NCI-H1048 (cell line): ENCODE results near the gene NOVA1.

Experiments used
- DNase-seq: peaks from one replicate; lab custom pipeline; 2025; lab: John Stamatoyannopoulos, UW

Gene NOVA1

DNA sequence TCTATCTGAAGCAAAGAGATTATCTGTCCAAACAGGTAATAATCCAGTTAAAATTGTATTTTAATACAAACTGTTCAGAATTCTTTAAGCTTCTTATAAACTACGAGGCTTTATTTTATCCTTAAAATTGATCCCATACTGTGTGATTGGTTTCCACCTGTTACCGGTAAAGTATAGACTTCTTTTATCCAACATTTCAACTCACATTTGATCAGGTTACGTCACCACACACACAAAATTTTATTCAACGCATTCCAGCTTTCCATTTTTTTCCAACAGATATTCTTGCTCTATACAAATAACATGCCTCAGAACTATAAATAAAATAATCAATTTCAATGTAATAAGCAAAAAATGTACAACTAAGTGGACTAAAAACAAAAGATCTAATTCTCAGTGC is 4.5 kb downstream of the NOVA1 start:
- no peak for DNase-seq

DNA sequence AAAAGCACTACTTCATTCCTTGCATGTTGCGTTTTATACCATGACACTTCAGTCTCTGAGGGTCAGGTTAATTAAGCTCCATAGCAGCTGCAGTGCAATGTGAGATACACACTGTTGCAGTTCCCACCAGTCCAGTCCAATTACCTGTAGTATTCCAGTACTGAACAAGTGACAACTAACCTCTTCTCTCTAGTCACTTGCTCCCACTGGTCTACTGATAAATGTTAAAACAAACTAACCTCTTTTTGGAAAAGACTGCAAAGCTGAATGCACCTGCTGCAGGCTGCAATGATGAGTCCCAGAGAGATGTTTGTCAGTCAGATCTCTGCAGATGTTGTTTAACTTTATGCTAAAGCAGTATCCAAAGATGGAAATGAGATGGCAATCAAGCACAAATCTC is 7.9 kb downstream of the NOVA1 start:
- DNase-seq = no peak

DNA sequence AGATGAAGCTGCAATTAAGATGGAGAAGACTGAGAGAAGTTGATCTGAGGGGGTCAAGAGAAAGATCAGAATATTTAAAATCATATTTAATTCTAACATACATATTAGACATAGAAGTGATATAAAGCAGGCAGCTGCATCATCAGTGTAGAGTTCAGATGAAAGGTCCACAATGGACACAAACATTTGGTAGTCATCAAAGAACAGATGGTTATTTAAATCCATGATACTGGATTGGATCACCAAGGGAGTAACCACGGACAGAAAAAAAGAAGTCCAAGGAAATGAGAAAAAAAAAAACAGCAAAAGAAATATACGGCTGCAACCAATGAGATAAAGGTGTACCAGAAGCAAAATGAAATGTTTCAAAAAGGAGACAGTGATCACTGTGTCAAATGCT is 20.1 kb downstream of the NOVA1 start:
- DNase-seq = no peak

DNA sequence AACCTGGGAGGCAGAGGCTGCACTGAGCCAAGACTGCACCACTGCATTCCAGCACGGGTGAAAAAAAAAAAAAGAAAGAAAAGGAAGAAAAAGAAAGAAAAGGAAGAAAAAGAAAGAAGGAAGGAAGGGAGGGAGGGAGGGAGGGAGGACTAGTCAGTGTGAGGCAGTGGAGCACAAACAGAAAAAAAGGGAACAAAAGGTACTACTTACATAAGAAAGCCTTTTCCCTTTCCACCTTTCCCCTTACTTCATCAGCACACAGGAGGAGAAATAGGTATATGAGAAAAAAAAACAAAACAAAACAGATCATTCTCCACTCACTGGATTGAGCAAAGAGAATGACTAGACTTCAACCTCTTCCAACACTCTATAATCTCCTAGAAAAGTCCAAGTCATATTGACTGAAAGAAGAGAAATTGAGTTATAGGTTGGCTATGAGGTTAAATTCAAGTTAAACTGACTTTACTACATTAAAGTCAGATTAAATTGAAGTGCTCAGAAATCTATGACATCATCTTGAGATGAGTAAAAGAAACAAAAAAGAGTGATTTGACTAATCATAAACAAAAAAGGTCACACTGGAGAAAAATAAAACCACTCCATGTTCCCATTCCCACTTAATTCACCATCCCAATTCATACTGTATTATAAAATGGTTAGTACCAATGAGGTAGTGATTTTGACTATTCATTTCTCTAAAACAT is 43.6 kb downstream of the NOVA1 start:
- DNase-seq = no peak

DNA sequence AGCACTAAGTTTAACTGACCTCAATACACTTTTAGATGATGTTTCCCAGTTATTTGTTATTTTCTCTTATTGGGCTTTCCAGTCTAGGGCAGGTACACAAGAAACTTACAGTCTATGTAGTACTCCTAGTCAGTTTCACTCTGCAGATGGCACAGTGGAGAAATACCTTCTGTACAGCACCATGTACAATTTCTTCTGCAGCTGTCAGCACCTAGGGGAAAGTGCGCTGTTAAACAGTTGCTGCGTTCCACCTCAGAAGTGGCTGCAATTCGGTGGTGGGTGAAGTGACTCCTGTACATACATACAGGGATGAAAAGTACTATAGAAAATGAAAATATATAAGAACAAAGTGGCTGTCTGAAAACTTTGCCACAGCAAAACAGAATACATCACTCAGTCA is 48.3 kb downstream of the NOVA1 start:
- no peak for DNase-seq

DNA sequence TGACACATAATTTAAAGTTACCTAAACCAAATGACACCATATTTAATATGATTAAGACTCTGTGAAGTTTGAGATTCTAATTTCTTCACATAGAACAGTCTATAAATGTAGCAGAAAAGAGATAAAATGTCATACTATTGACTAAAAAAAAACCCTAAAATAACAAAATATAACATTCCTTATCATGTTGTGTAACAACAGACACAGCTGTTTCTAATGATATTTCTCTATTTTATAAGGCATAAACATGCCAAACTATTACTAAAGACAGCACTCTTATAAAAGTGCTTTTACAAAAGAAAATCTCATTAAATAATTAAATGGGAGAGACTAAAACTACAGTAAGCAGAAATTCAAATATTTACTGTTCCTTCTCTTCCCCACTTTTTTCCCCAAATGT is 49.4 kb downstream of the NOVA1 start:
- DNase-seq = no peak

DNA sequence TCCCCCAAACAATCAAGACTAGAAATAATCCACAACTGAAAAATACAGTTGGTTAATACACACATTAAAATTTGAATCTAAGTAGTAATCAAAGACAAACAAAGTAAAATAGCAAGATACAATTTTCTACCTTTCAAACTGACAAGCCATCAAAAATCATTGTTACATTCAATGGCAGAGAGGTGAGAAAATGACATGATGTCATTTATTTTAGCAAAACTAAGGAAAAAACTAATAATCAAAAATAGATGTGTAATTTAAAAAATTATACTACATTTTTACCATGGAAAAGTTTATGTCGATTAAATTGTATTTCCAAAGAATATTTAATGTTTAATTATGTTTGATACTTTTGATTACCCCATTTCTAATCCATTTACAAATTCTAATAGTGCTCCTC is 59.7 kb downstream of the NOVA1 start:
- no peak for DNase-seq

DNA sequence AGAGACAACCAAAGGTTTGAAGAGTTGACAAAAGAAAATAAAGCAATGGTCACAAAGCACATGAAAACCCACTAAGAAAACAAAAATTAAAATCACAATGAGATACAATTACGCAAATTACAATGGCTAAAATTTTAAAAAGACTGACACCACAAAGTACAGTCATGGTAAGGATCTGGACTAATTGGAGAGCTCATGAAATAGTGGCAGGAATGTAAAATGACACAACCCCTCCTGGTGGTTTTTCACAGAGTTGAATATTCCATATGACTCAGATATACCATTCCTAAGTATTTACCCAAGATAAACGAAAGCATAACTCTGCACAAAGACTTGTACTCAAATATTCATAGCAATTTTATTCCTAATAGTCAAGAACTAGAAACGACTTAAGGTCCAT is 65.9 kb downstream of the NOVA1 start:
- no peak for DNase-seq

DNA sequence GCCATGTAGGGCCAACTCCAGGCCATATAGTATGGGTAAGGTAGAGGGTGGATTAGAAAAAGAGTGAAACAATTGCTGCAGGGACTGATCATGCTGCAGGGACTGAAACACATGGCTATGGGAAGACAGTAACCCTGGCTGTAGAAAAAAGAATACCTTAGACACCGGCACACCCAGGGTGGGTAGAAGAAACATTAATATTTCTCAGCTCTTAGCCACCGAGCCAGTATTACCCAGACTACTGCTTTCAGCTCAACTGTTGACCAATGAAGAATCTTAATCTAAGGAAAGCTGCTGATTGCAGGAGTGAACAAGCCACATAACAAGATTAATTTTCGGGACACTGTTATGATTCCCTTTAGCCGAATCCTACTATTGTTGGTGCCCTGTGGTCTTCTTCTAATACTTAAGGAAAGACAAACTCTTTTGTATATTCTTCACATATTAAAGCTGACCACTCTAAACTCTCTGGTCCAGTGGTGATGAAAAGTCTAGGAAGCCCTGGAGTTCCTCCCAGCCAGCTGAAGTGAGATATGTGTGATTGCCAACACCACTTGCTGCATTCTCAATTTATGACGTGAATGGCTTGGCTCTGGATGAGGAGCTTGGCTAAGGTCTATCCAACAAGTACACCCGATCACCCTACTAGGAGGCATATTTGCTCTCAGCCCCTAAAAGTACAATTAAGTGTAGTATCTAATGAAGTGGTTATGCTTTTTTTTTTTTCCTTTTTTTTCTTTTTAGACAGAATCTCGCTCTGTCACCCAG is 69.2 kb downstream of the NOVA1 start:
- DNase-seq = no peak

DNA sequence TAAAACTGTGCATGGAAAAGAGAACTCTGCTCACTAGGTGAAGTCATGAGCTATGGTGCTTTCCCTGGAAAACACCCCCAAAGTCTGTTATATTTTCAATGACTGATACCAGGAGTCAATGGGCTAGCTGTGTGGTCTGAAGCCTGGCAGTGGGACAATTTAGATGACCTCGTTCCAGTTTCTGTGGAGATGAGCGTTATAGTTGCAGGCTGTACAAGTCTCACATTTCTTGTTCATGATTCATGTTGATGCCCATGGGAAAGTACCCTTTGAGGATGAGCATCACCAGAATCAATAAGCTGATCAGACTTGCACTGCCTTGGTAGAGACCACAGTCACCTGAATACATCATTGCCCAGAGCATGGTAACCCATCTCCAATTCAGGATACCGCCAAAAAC is 70.7 kb downstream of the NOVA1 start:
- no peak for DNase-seq

DNA sequence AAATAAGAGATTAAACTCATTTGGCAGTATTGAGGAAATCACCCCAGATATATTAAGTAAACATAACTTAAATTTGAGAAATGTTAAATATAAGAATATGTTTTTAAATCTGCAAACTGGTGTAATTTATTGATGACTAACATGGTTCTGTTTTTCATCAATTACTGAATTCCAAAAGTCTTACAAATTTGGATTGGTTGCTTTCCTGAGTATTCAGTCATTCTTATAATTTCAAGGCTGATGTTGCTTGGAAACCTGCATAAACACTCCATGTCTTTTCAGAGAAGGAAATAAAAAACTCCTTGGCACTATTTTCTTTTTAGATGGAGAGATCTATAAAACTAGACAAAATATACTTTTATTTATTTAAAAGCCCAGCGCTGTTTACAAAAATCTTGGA is 71.7 kb downstream of the NOVA1 start:
- no peak for DNase-seq

DNA sequence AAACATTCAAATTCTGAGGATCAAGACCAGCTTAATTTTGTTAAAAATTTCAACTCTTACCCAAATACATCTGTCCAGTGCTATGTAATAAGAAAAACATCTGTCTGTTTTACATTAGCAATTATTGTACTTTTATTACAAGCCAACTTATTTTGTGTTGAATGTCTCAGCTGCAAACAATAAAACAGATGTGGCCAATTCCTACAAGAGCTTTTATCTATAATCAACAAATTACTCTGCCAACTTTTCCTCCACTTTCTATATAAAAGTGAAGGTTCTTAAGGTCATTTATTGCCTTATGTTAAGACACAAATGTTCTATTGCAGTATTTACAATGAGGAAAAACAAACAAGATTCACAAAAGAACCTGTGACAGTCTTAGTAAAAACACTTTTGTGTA is 72.7 kb downstream of the NOVA1 start:
- no peak for DNase-seq

DNA sequence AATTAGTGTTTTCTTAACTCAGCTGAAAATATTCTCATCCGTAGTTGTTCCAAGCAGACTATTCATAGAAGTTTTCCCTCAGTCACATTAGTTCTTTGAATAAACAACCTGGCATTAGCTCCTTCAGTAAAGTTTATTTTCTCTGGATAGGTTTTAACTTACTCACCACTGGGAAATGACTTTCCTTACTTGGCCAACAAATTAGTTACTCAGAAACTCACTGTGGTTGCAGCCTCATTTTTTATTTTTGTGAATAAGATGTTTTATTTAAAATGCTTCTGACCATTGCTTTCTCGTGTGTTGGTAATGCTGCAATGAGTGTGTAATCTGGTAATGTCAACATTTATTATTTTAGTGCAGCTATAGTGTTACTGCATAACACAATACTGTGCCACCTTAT is 74.9 kb downstream of the NOVA1 start:
- no peak for DNase-seq

DNA sequence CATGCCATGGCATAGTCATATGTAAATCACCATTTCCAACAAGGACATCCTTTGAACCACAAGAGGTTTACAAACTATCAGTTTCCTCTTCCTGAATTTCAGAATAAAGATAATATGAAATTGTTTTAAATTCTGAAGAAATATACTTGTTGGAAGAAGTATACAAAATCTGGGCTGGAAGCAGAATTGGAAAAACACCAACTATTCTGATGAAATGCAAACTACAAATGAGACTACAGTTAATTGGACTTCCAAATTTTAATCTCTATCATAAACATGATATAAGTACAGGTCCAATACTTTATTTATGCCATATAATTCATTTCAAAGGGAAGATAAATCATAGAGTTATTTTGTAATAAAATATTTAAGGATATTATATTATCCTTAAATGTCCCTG is 80.1 kb downstream of the NOVA1 start:
- DNase-seq = no peak

DNA sequence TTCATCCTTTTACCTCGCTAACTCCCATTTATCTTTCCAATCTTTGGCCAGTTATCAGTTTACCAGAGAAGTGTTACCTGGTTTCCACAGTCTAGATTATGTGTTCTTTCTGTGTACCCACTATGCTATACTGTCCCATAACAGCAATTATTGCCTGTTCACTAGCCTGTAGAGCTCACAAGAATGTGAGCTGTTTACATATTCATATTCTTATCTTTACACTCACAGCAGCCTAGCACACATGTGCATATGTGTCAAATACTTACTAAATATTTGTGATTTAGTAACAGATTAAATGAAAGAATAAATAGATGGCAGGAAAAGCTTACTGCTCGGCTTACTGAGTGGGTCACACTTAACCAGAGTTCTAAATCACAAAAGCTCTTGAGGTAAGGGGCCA is 97.8 kb downstream of the NOVA1 start:
- no peak for DNase-seq

DNA sequence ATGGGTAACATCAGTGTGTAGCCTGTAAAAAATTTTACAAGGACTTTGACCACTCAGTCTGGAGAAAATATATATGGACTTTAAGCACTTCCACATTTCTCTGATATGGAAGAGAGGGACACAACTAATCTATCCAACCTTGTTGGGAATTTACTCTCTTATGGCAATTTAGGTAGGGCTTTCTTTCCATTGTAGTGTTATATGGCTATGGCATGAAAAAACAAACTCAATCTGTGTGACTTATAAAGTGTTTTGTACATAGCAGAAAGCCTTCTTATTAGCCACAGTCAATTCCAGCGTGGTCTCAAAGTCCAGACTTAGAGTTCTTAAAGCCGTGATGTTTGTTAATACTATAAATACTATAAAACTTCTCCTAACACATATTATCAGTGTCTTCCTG is 98.3 kb downstream of the NOVA1 start:
- DNase-seq = no peak

DNA sequence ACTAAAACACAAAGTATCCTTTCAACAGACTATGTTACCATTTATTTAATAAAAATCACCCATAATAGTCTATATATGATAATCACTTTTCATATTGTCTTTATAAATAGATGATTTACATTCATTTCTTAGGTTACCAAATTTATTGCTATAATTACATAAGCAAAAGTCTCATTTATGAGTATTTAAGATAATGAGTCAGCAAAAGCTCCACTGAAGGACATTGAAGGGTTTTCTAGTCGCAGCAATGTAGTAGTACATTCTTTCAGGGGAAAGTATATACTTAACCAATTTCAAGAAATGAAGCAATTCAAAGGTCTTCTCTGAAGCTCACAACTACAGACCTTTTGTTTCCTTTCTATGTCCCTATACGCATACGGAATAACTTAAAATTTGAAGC is 110.9 kb downstream of the NOVA1 start:
- no peak for DNase-seq

DNA sequence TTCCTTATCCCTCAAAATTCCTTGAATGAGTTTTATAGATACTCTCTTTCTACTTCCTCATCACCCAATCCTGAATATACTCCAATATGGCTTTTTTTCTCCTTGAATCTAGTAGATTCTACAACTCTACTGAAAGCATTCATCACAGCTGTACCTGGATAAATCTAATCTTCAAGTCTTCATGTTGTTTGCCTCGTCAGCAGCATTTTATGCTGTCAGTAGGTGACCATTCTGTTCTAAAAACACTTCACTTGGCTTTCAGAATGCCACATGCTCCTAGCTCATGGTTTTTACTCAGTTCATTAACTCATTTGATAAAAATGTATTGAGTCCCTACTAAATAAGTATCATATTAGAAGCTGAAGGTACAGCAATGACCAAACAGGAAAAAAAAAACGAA is 113.3 kb downstream of the NOVA1 start:
- DNase-seq = no peak

DNA sequence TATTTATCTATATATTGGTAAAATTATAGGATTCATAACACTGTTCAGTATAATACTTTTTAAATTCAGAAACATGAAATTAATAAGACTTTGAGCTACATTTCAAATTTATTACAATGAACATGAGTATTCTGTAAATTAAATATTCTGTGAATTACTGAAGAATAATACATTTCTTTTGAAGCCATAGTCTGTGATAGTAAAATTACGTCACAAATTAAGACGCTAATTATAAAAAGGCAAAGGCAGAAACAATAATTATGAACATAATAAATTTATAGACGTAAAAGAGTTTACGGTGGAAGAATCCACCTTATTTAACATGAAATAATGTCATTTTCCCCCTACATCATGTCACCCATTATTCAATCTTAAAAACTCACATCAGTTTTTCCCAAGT is 118.9 kb downstream of the NOVA1 start:
- no peak for DNase-seq

DNA sequence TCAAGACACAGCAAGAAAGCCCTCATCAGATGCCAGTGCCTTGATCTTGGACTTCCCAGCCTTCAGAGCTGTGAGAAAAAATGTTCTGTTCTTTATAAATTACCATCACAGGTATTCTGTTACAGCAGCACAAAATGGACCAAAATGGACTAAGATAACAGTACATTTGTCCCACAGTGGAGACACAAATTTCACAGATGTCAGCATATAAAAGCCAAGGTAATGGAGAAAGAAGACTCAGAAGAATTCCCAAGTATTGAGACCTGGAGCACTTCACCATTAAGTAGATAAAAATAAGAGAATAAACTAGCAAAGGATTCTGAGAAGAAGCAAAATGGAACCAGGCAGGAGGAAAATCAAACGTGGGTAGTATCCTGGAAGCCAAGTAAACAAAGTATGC is 131.0 kb downstream of the NOVA1 start:
- DNase-seq = no peak

DNA sequence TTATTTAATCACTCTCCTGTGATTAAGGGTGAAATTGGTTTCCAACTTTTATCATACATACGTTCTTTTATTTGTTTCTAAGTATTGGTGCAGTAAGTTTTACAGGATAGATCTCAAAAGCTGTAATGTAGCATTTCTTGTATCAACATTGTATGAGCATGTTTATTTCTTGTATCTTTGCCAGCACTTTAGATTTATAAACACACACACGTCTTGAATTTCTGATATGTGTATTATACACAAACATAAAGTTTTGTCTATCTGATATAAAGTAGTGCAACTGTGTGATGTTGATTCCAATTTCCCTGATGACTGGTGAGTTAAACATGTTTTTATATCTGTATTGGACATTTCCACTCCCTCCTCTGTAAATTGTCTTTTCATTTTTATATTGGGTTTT is 134.7 kb downstream of the NOVA1 start:
- DNase-seq = no peak

DNA sequence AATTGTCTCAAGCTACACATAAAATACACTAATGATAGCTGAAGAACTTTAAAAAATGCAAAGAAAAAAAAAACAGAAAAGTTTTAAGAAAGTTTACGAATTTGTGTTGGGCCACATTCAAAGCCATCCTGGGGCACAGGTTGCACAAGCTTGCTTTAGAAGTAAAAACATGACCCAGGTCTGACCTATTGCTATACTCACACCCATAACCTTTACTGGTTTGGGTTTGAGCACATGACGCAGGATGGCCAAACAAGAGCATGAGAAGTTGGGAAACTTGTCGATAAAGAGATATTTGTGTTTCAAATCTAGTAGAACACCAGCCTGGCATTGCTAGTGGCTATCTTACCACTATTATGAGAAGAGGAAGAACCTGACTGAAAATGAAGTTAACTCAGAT is 143.7 kb downstream of the NOVA1 start:
- no peak for DNase-seq

DNA sequence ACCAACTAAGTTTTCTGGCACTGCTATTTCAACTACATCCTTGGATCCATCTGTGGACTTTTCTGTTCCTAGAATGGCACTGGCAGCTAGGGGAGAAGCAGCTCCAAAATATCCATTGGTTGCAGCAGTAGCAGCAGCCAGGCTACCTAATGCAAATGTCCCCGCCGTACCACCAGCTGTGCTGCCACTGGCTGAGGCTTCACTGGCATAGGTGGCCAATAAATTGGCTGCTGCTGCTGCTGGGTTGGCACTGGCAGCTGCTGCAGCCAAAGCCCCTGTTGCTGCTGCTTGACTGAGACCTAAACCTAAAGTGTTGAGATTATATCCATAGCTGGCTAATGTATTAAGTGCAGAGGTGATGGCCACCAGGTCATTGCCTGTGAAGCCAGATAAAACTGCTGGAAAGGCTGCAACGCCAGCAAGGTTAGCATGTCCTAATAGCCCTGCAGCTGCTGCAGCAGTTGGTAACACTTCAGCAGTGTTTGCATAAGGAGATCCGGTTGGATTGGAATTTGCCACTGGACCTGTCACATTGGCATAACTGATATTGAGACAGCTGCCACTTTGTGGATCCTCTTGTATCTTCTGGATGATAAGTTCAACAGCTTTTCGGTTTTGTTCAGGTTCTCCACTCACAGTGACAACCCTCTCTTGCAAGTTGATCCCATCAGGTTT is 149.5 kb downstream of the NOVA1 start:
- DNase-seq = no peak
